K562 (cell line): ENCODE results near the gene PCNX2. TPM values are rescaled to one million over a fixed set of nuclear protein-coding genes. Genes with fewer than 3 reads are reported as not detected.

Experiments
- ATAC-seq: fragments of 200-7000 bp; cut with Tn5 transposase; 3 replicates; pipeline ENCODE4 v1.9.1; 2020; ENCODE audit warnings: moderate library complexity
- BruUV-seq: library from RNA; stranded (reverse); fragments of 400-500 nt; replicated peaks from 2 replicates; lab custom pipeline; 2021; lab: Mats Ljungman, UMichigan
- CTCF ChIA-PET: fragments of 300-600 bp; formaldehyde crosslinking; extraction: SDS; loops from one replicate; lab custom pipeline; 2021; ENCODE audit warnings: low intra/inter-chr PET ratio; lab: Yijun Ruan, JAX
- POLR2A ChIA-PET: fragments of 300-600, 350-650 bp; sonication (Branson Sonifier 250); formaldehyde crosslinking; extraction: SDS; loops from one replicate; lab custom pipeline; 2021; ENCODE audit warnings: antibody characterized with exemption, inconsistent platforms; lab: Yijun Ruan, JAX
- DNase-seq, 4 experiments: peaks; one replicate each; pipeline versions ENCODE4 v3.0.0 to v3.0.0-alpha.2; 2011 to 2018; ENCODE audit warnings: low spot score in 3 of 4, mixed read lengths in 3 of 4; ENCODE audit errors: extremely low read depth in 1 of 4
- FAIRE-seq: peaks from 2 replicates; lab custom pipeline; 2011; peaks lifted over from hg19 to GRCh38; lab: Jason Lieb, UNC
- H2AFZ ChIP-seq: 2 replicates; pipeline ENCODE4 v1.6.0; 2011; ENCODE audit warnings: low read depth, low read length, control low read depth, inconsistent platforms
- H3K27ac ChIP-seq: fragments of 200-600 bp; 3 replicates; pipeline ENCODE4 v1.8.0; 2011; ENCODE audit warnings: low read depth, mild to moderate bottlenecking, control low read depth, inconsistent platforms, low read length, moderate library complexity, mixed read lengths; ENCODE audit errors: extremely low read depth
- H3K27me3 ChIP-seq, 2 experiments: fragments of 300-600 bp in 1 of 2; 2 replicates in 1 of 2; 3 replicates in 1 of 2; pipeline versions ENCODE4 v1.6.0 to v1.8.0; 2011; ENCODE audit warnings: inconsistent platforms in 2 of 2, low read length in 2 of 2, mild to moderate bottlenecking in 1 of 2, mixed read lengths in 1 of 2, moderate library complexity in 1 of 2; ENCODE audit not compliant: control insufficient read depth in 2 of 2, insufficient read depth in 2 of 2
- H3K36me3 ChIP-seq: fragments of 300-600 bp; 3 replicates; pipeline ENCODE4 v1.8.0; 2011; ENCODE audit warnings: mild to moderate bottlenecking, low read length, inconsistent platforms; ENCODE audit not compliant: control insufficient read depth, insufficient read depth
- H3K4me1 ChIP-seq, 2 experiments: fragments of 200-600 bp in 1 of 2; replicated peaks in 1 of 2; 2 replicates in 1 of 2; 3 replicates in 1 of 2; pipeline versions ENCODE4 v1.5.1 to v1.8.0; 2011; ENCODE audit warnings: inconsistent platforms in 2 of 2, low read length in 2 of 2, mild to moderate bottlenecking in 1 of 2, mixed read lengths in 1 of 2, moderate library complexity in 1 of 2; ENCODE audit not compliant: control insufficient read depth in 2 of 2, insufficient read depth in 2 of 2
- H3K4me2 ChIP-seq: 2 replicates; pipeline ENCODE4 v1.6.1; 2011; ENCODE audit warnings: low read length, control low read depth, inconsistent platforms, mixed read lengths; ENCODE audit not compliant: insufficient read depth
- H3K4me3 ChIP-seq: fragments of 200-600 bp; sonication (generic), shearing (Covaris generic); 2 replicates; pipeline ENCODE4 v1.5.1; 2016; ENCODE audit warnings: control low read depth, inconsistent platforms
- H3K79me2 ChIP-seq: fragments of 200-600 bp; 3 replicates; pipeline ENCODE4 v1.8.0; 2011; ENCODE audit warnings: low read length, inconsistent platforms; ENCODE audit not compliant: control insufficient read depth, insufficient read depth
- H3K9ac ChIP-seq, 2 experiments: 2 replicates each; pipeline versions ENCODE4 v1.6.0 to v1.6.1; 2011; ENCODE audit warnings: low read depth in 2 of 2, low read length in 2 of 2, control low read depth in 1 of 2, inconsistent platforms in 1 of 2, mild to moderate bottlenecking in 1 of 2, mixed read lengths in 1 of 2; ENCODE audit not compliant: insufficient read depth in 1 of 2
- H3K9me1 ChIP-seq: one replicate; pipeline ENCODE4 v1.6.0; 2011; ENCODE audit warnings: inconsistent platforms, mild to moderate bottlenecking, low read length, moderate library complexity; ENCODE audit not compliant: control insufficient read depth, insufficient read depth
- H3K9me3 ChIP-seq: replicated peaks from 2 replicates; pipeline ENCODE4 v1.5.1; 2011; ENCODE audit warnings: low read depth, low read length, inconsistent platforms; ENCODE audit not compliant: control insufficient read depth, insufficient read depth
- H4K20me1 ChIP-seq: replicated peaks from 2 replicates; pipeline ENCODE4 v1.6.1; 2011; ENCODE audit warnings: low read length, inconsistent platforms, mixed read lengths; ENCODE audit not compliant: control insufficient read depth, insufficient read depth
- ELF1 ChIP-seq: fragments of 200-800 bp; sonication (Bioruptor generic); IDR thresholded peaks from 2 replicates; pipeline ENCODE4 v1.6.1; 2016; ENCODE audit warnings: missing genetic modification characterization, missing compliant biosample characterization
- ERF ChIP-seq: fragments of 450-650 bp; formaldehyde crosslinking; IDR thresholded peaks from 2 replicates; pipeline ENCODE4 v1.4.0; 2020; ENCODE audit warnings: mild to moderate bottlenecking, mixed read lengths
- ETV1 ChIP-seq: fragments of 450-650 bp; conservative IDR thresholded peaks from 2 replicates; pipeline ENCODE4 v1.6.1; 2016; ENCODE audit warnings: missing genetic modification characterization, control low read depth, low read depth, missing compliant biosample characterization
- JUN ChIP-seq, 2 experiments: sonication (generic) in 1 of 2; formaldehyde crosslinking in 1 of 2; IDR thresholded peaks; 2 replicates each; pipeline versions ENCODE4 v1.6.1 to v1.8.0; 2012 to 2022; ENCODE audit warnings: borderline replicate concordance in 2 of 2, mild to moderate bottlenecking in 2 of 2, improper control_type of control experiment in 1 of 2, low read depth in 1 of 2, low read length in 1 of 2, missing genetic modification reagents in 1 of 2
- MCM2 ChIP-seq: fragments of 450-650 bp; IDR thresholded peaks from 2 replicates; pipeline ENCODE4 v1.6.1; 2017; ENCODE audit warnings: low read depth, mild to moderate bottlenecking
- MECOM ChIP-seq: fragments of 250-450 bp; sonication (Bioruptor Pico); IDR thresholded peaks from 2 replicates; pipeline ENCODE4 v1.8.0; 2022; ENCODE audit warnings: inconsistent platforms
- MYNN ChIP-seq, 2 experiments: sonication (generic); formaldehyde crosslinking in 1 of 2; IDR thresholded peaks; 2 replicates each; pipeline versions ENCODE4 v1.5.0 to v1.6.1; 2016 to 2020; ENCODE audit warnings: antibody characterized with exemption in 1 of 2, missing genetic modification reagents in 1 of 2
- POU5F1 ChIP-seq: fragments of 150-350 bp; IDR thresholded peaks from 2 replicates; pipeline ENCODE4 v1.6.1; 2014; ENCODE audit warnings: borderline replicate concordance, low read length, low read depth, mild to moderate bottlenecking; ENCODE audit not compliant: partially characterized antibody
- SRSF1 ChIP-seq: fragments of 200-400 bp; formaldehyde crosslinking; IDR thresholded peaks from 2 replicates; pipeline ENCODE4 v1.6.1; 2017; ENCODE audit warnings: mild to moderate bottlenecking, low read depth, low read length, moderate library complexity
- TRIM28 ChIP-seq: fragments of 450-650 bp; IDR thresholded peaks from 2 replicates; pipeline ENCODE4 v1.6.1; 2017
- ZNF175 ChIP-seq: fragments of 200-800 bp; sonication (Bioruptor generic); IDR thresholded peaks from 2 replicates; pipeline ENCODE4 v1.6.1; 2016; ENCODE audit warnings: low read depth, mild to moderate bottlenecking, missing genetic modification characterization, missing compliant biosample characterization
- ZNF778 ChIP-seq: fragments of 450-650 bp; formaldehyde crosslinking; IDR thresholded peaks from 2 replicates; pipeline ENCODE4 v1.4.0; 2020; ENCODE audit warnings: mild to moderate bottlenecking, moderate library complexity
- WGBS: fragments of 100-300 bp; shearing (Covaris generic); methylation state at CpG from one replicate; pipeline ENCODE4 v1.1.6; 2016; ENCODE audit warnings: low coverage, mixed read lengths; ENCODE audit not compliant: insufficient coverage; ENCODE audit errors: missing lambda C conversion rate; 5-methylcytosine and 5-hydroxymethylcytosine counted together
- in situ Hi-C: fragments of 300-500 bp; cut with MboI; formaldehyde crosslinking; loops from 4 replicates; pipeline ENCODE4 v1.15.0; 2018; ENCODE audit warnings: inconsistent platforms, mixed read lengths
- intact Hi-C: fragments of 100-400 bp; cut with micrococcal nuclease; formaldehyde crosslinking; loops from 2 replicates; pipeline ENCODE4 v1.14.2; 2022
- polyA plus RNA-seq, 8 experiments: library from polyadenylated mRNA; depleted of rRNA in 4 of 8; stranded (reverse) in 5 of 8; unstranded in 3 of 8; fragments of >200 nt; fragmentation: Nextera tagmentation in 2 of 8; fragmentation: Illumina TruSeq in 1 of 8; extraction: Ambion mirVana in 2 of 8; extraction: Trizol in 1 of 8; gene quantifications; 2 replicates each; pipeline versions ENCODE4 v1.2.1 to v1.2.3, GENCODE V29; 2011 to 2014; ENCODE audit warnings: inconsistent platforms in 1 of 8, missing spikeins in 1 of 8
- total RNA-seq, 7 experiments: library from RNA; depleted of rRNA in 6 of 7; stranded (reverse); fragments of >200 nt in 6 of 7; fragmentation: Illumina TruSeq in 2 of 7; extraction: Trizol in 2 of 7; gene quantifications; 2 replicates each; pipeline versions ENCODE4 v1.2.1 to v1.2.3, GENCODE V29; 2011 to 2021; ENCODE audit warnings: low replicate concordance in 1 of 7
- TF ChIP-seq, protein P1 (sequence below): fragments of 450-650 bp; IDR thresholded peaks from 2 replicates; pipeline ENCODE4 v1.6.1; 2016; ENCODE audit warnings: mild to moderate bottlenecking

Gene PCNX2
- total and polyA plus RNA-seq, 9 of the 15 experiments (the other 6 are each of a cell fraction or from before 2014, with no cell fraction given): 0.07 to 0.33 TPM; not detected in 7

DNA sequence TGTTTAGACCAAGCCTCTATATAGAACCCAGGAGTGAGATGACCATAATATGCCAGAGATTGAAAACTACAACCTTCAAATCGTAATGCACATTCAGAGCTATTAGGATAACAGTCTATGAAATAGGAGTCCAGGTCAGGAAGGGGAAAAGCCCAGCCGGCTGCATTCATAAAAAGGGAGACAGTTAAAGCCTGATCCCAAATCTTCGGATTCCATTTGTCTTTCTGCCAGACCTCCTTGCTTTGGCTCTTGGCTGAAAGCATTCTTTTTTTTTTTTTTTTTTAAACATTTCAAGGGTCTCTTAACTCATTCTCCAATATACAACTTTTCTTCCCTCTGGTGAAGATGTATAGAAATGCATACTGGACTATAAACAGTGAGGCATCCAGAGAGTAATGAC, 264.0 kb downstream of the PCNX2 start:
- Histone ChIP-seq H3K9ac (no peak overlapping the region), H3K9me1 (no peaks in the 10 kb centered on the region), H3K4me1 (no peaks in the 10 kb centered on the region), H3K79me2 (no peaks in the 10 kb centered on the region), H3K36me3 (no peaks in the 10 kb centered on the region), H2AFZ (no peak overlapping the region), H3K27ac (no peak overlapping the region), H3K27me3 (no peaks in the 10 kb centered on the region; a peak in 2 of 5 replicates), H3K9me3 (no peaks in the 10 kb centered on the region), H4K20me1 (no peaks in the 10 kb centered on the region), H3K4me3 (no peak overlapping the region), H3K4me2 (no peak overlapping the region)
- FAIRE-seq (no peak), DNase-seq (no peak), ATAC-seq (no peak)
- CTCF ChIA-PET: no interaction called here
- in situ Hi-C loops: no loop called here
- POLR2A ChIA-PET: no interaction called here
- intact Hi-C loops: no loop called here
- TF ChIP-seq ERF (CRISPR knock-in tag): no peak
- TF ChIP-seq JUN (IDR thresholded peaks at IDR 0.05; ENCODE audit: borderline replicate concordance, low read depth, low read length): no peak
- no peak for TF ChIP-seq JUN (CRISPR knock-in tag; IDR thresholded peaks at IDR 0.05; ENCODE audit: borderline replicate concordance)
- TF ChIP-seq, protein P1, sequence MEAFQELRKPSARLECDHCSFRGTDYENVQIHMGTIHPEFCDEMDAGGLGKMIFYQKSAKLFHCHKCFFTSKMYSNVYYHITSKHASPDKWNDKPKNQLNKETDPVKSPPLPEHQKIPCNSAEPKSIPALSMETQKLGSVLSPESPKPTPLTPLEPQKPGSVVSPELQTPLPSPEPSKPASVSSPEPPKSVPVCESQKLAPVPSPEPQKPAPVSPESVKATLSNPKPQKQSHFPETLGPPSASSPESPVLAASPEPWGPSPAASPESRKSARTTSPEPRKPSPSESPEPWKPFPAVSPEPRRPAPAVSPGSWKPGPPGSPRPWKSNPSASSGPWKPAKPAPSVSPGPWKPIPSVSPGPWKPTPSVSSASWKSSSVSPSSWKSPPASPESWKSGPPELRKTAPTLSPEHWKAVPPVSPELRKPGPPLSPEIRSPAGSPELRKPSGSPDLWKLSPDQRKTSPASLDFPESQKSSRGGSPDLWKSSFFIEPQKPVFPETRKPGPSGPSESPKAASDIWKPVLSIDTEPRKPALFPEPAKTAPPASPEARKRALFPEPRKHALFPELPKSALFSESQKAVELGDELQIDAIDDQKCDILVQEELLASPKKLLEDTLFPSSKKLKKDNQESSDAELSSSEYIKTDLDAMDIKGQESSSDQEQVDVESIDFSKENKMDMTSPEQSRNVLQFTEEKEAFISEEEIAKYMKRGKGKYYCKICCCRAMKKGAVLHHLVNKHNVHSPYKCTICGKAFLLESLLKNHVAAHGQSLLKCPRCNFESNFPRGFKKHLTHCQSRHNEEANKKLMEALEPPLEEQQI: no peak
- TF ChIP-seq ZNF778 (CRISPR knock-in tag): no peak
- TF ChIP-seq MCM2: no peak
- TF ChIP-seq ETV1 (tag): no peak
- TF ChIP-seq MECOM (CRISPR knock-in tag): no peak
- TF ChIP-seq SRSF1: no peak
- no peak for TF ChIP-seq TRIM28
- no peak for TF ChIP-seq MYNN (IDR thresholded peaks at IDR 0.05)
- TF ChIP-seq MYNN (CRISPR knock-in tag; IDR thresholded peaks at IDR 0.05): no peak
- TF ChIP-seq POU5F1: no peak
- no peak for TF ChIP-seq ELF1 (tag)
- no peak for TF ChIP-seq ZNF175 (CRISPR knock-in tag)
- no TSS peak for BruUV-seq
- WGBS: 0% methylated on average over 3 of the region's 3 CpGs
